Progenitor cell of endocrine pancreas (in vitro differentiated cells): ENCODE data around the gene SMAD2. TPM values are rescaled to one million over a fixed set of nuclear protein-coding genes. Genes with fewer than 3 reads are reported as not detected.

Experiments
- DNase-seq: peaks from one replicate; pipeline ENCODE4 v3.0.0; 2021; ENCODE audit warnings: low spot score; ENCODE audit not compliant: unreplicated experiment
- H3K27ac Mint-ChIP-seq: 2 replicates; pipeline ENCODE4 v1.8.0; 2021; ENCODE audit warnings: mild to moderate bottlenecking, moderate library complexity, mixed read lengths
- H3K27me3 Mint-ChIP-seq: 2 replicates; pipeline ENCODE4 v1.8.0; 2021; ENCODE audit warnings: mixed read lengths
- H3K36me3 Mint-ChIP-seq: 2 replicates; pipeline ENCODE4 v1.8.0; 2022; ENCODE audit warnings: mixed read lengths; ENCODE audit not compliant: insufficient read depth
- H3K4me1 Mint-ChIP-seq: 2 replicates; pipeline ENCODE4 v1.8.0; 2021; ENCODE audit warnings: low read depth, mixed read lengths
- H3K4me3 Mint-ChIP-seq: 2 replicates; pipeline ENCODE4 v1.8.0; 2021; ENCODE audit warnings: low read depth, mild to moderate bottlenecking, moderate library complexity, mixed read lengths
- H3K9me3 Mint-ChIP-seq: 2 replicates; pipeline ENCODE4 v1.8.0; 2021; ENCODE audit warnings: low read depth, mixed read lengths
- total RNA-seq: library from RNA; stranded (reverse); gene quantifications from 2 replicates; pipeline ENCODE4 v1.2.1, GENCODE V29; 2021
- TF ChIP-seq, protein P1 (sequence below): fragments of 200-600 bp; sonication (generic); IDR thresholded peaks from one replicate; pipeline ENCODE4 v1.5.0; 2021; ENCODE audit warnings: antibody characterized with exemption, mild to moderate bottlenecking; ENCODE audit not compliant: unreplicated experiment

The SMAD2 gene
- total RNA-seq, 1 donor from 2014 or later, result 140 TPM

DNA sequence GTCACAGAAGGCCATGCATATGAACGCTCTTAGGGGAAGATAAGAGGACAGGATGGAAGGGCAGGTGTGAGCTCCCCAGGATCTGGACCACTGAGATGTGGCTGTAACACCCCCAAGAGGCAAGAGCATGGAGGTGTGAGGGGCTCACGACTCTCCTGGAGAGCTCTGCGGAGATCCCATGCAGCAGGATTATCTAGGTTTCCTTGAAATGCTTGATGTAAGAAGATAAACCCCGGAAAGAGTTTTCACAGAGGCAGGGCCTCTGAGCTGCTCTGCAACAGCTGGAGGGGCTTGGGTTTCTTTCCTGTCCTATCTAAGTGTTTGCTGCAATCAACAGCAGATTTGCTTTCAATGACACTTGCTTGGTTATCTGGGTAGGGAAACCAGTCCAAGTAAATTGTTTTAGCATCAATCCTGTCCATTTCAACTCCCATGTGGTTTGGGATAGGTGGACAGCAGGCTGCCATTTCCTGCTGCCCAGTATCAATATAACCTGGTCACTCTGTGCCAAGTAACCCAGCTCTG, 138.9 kb downstream of the SMAD2 start:
- peaks cover 8% of the 10 kb centered on the region for H3K9me3 Mint-ChIP-seq
- no peaks in the 10 kb centered on the region for H3K4me1 Mint-ChIP-seq
- peaks cover 13% of the 10 kb centered on the region for H3K27me3 Mint-ChIP-seq
- H3K36me3 Mint-ChIP-seq, result no peaks in the 10 kb centered on the region
- no peak overlapping the region for H3K4me3 Mint-ChIP-seq
- DNase-seq, result no peak
- TF ChIP-seq, protein P1, sequence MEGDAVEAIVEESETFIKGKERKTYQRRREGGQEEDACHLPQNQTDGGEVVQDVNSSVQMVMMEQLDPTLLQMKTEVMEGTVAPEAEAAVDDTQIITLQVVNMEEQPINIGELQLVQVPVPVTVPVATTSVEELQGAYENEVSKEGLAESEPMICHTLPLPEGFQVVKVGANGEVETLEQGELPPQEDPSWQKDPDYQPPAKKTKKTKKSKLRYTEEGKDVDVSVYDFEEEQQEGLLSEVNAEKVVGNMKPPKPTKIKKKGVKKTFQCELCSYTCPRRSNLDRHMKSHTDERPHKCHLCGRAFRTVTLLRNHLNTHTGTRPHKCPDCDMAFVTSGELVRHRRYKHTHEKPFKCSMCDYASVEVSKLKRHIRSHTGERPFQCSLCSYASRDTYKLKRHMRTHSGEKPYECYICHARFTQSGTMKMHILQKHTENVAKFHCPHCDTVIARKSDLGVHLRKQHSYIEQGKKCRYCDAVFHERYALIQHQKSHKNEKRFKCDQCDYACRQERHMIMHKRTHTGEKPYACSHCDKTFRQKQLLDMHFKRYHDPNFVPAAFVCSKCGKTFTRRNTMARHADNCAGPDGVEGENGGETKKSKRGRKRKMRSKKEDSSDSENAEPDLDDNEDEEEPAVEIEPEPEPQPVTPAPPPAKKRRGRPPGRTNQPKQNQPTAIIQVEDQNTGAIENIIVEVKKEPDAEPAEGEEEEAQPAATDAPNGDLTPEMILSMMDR, result no peak
- no peak overlapping the region for H3K27ac Mint-ChIP-seq

DNA sequence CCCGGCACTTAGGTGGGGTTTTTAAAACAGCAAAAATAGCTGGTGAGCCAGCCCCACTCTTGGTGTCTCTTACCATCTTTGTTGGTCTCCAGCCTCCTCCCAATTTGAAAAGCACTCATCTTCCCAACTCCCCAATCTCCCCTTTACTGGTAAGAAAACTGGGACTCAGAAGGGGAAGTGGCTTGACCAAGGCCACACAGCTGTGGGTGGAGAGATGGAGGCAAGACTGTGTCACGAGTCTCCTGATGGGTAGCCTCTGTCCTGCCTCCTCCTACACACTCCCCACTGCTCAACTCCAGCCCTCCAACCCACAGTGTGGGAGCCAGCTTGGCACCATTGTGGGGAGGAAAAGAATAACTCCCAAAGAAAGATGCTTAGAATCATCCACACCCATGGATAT, 140.4 kb downstream of the SMAD2 start:
- no peak overlapping the region for H3K27ac Mint-ChIP-seq
- TF ChIP-seq, protein P1, result no peak
- peaks cover 10% of the 10 kb centered on the region for H3K27me3 Mint-ChIP-seq
- H3K4me3 Mint-ChIP-seq, result no peak overlapping the region
- H3K36me3 Mint-ChIP-seq, result no peaks in the 10 kb centered on the region
- no peaks in the 10 kb centered on the region for H3K4me1 Mint-ChIP-seq
- H3K9me3 Mint-ChIP-seq, result peaks cover 16% of the 10 kb centered on the region
- DNase-seq, result no peak

GRCh38 chr18:47788621-47789020, 141.8 kb downstream of the SMAD2 start:
- TF ChIP-seq, protein P1, result no peak
- no peak overlapping the region for H3K4me3 Mint-ChIP-seq
- H3K27me3 Mint-ChIP-seq, result peaks cover 8% of the 10 kb centered on the region
- H3K9me3 Mint-ChIP-seq, result peaks cover 25% of the 10 kb centered on the region
- H3K27ac Mint-ChIP-seq, result no peak overlapping the region
- DNase-seq, result no peak
- peaks cover 4% of the 10 kb centered on the region for H3K36me3 Mint-ChIP-seq
- no peaks in the 10 kb centered on the region for H3K4me1 Mint-ChIP-seq

GRCh38 chr18:47781561-47781960, 148.9 kb downstream of the SMAD2 start:
- DNase-seq, result no peak
- H3K27me3 Mint-ChIP-seq, result no peaks in the 10 kb centered on the region
- H3K4me1 Mint-ChIP-seq, result no peaks in the 10 kb centered on the region
- TF ChIP-seq, protein P1, result no peak
- no peak overlapping the region for H3K4me3 Mint-ChIP-seq
- H3K36me3 Mint-ChIP-seq, result peaks cover 4% of the 10 kb centered on the region
- H3K27ac Mint-ChIP-seq, result no peak overlapping the region
- peaks cover 18% of the 10 kb centered on the region for H3K9me3 Mint-ChIP-seq

DNA sequence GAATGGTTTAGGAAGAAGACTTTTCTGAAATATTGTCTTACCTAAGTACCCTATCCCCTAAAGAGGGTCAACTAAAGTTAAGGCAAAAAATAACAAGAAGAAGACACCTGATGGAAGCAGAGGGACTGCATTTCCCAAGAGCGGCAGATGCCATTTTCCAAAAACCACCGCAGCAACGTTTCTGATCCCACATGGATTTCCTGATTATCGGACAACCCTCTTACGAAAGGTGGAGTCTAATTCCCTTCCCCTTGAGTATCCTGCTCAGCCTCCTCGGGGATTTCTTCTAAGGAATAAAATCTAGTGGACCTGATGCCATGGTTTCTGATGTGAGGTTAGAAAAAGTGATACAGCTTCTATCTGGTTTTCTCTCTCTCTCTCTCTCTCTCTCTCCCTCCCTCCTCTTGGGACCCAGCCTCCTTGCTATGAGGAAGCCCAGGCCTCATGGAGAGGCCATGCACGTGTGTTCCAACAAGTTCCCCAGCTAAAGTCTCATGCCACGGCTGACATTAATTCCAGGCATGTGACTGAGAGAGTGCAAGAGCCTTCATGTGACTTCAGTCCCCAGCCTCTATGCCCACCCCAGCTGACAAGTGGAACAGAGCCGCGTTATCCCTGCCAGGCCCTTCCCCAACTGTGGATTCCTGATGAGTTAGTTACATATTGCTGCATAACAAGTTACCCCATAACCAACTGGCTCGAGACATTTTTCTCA, 150.3 kb downstream of the SMAD2 start:
- peaks cover 3% of the 10 kb centered on the region for H3K27me3 Mint-ChIP-seq
- peaks cover 4% of the 10 kb centered on the region for H3K36me3 Mint-ChIP-seq
- H3K27ac Mint-ChIP-seq, result no peak overlapping the region
- no peaks in the 10 kb centered on the region for H3K4me1 Mint-ChIP-seq
- DNase-seq, result no peak
- H3K4me3 Mint-ChIP-seq, result no peak overlapping the region
- TF ChIP-seq, protein P1, result no peak
- peaks cover 10% of the 10 kb centered on the region for H3K9me3 Mint-ChIP-seq
